ENCODE measurements around the gene METTL3.
A peak's percentile ranks its signal among the peaks of the same experiment; 100 is the strongest.

METTL3 gene

DNA sequence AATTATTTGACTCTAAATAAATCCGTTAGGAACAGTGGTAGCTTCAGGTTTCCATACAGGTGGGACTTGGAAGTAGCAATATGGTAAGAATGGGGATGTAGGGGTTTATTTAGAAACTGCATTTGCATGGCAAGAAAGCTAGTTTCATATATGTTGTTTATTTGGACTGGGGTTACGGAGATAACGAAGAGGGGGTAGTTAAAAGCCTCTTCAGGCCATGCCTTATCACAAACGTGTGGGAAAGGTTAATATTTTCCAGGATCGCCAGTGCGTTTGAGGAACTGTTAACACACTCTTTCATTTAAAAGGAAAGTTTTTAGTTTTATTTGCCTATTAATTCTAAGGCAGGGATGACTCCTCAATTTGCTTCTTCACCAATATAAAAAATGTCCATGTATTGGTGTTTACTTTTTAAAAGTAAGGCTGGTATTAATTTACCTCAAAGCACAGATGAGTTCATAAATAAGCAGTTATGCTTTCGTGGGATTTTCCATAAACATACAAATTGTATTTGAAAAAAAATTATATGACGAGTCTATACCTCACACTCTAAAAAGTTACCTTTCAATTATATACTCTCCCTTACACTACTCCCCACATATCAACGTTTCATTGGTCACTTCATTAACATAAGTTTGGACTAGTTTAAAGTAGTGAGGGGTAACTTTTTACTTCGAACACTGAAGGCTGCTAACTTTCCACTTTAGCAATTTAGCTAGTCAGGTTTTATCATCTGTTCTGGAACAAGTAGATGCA is 35.2 kb downstream of the METTL3 start:
- no peak for DNase-seq (ENCODE audit: low read depth)
- TF ChIP-seq, protein P1, sequence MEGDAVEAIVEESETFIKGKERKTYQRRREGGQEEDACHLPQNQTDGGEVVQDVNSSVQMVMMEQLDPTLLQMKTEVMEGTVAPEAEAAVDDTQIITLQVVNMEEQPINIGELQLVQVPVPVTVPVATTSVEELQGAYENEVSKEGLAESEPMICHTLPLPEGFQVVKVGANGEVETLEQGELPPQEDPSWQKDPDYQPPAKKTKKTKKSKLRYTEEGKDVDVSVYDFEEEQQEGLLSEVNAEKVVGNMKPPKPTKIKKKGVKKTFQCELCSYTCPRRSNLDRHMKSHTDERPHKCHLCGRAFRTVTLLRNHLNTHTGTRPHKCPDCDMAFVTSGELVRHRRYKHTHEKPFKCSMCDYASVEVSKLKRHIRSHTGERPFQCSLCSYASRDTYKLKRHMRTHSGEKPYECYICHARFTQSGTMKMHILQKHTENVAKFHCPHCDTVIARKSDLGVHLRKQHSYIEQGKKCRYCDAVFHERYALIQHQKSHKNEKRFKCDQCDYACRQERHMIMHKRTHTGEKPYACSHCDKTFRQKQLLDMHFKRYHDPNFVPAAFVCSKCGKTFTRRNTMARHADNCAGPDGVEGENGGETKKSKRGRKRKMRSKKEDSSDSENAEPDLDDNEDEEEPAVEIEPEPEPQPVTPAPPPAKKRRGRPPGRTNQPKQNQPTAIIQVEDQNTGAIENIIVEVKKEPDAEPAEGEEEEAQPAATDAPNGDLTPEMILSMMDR (conservative IDR thresholded peaks at IDR 0.05; ENCODE audit: low read length) = no peak
- peak overlapping the region; percentile 96 for H3K4me3 ChIP-seq (ENCODE audit: low read length)

DNA sequence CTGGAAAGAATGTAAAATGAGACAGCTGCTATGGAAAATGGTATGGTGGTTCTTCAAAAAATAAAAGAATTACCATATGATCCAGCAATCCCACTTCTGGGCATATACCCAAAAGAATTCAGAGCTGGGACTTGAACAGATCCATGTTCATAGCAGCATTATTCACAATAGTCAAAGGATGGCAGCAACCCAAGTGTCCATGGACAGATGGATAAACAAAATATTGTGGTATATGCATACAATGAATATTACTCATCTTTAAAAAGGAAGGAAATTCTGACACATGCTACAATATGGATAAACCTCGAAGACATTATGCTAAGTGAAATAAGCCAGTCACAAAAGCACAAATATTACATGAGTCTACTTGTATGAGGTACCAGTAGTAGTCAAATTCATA is 43.5 kb downstream of the METTL3 start:
- DNase-seq (ENCODE audit: low read depth) = peak; percentile 83
- TF ChIP-seq, protein P1 (conservative IDR thresholded peaks at IDR 0.05; ENCODE audit: low read length) = no peak
- H3K4me3 ChIP-seq (ENCODE audit: low read length) = no peak overlapping the region

DNA sequence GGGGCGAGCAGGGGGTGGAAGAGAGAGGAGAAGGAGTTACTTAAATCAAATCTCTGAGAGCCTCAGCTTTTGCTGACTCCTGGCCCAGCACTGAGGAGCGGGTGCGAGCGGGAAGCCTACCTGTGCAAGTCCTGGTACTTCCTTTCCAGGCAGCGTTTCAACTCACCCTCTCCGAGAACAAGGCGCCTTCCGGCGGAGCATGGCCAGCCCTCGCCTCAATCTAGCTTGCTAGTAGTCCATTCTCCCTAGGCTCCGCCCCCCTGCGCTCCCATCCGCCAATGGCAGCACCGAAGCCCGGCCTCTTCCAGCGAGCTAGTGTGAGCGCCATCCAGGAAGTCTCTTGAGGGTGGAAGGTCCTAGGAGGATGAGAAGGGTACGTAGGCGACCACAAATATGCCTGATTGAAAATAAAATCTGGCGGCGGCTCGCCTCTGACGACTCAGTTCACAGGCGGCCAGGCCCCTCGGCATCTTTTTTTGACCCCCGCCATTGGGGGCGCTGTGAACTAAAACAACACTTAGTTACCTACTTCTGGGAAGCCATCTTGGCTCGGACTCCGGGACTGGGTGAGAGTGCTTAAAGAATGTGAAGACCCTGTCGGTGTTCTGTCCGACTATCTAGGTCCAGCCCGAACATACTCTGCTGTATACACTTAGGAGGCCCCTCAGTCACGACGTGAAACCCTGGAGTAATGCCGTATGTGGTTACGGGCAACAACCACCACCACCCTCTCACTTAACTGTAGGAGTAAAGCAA is 55.0 kb downstream of the METTL3 start, which contains the start of gene CHD8:
Gene CHD8, minus strand, starts transcription at position 212 of the 756 bp plus-strand sequence. CDS start 24,480 bp downstream, outside the sequence.
- peak within 1 kb of the TSS; percentile 94 for H3K4me3 ChIP-seq (ENCODE audit: low read length)
- DNase-seq (ENCODE audit: low read depth) = peak; percentile 100

DNA sequence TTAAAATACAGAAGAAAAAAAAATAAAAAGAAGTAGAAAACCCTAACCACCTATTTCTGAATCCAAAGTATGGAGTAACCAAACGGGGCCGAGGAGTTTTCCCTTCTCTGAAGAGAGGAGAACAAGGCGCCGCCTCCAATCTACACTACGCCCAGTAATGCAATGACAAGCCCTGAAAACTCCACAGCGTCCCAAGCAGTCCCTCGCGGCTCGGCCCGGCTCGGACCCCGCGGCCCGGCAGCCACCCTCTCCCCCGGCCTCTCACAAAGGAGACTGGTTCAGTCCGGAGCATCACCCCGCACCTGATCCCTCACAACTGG is 55.6 kb downstream of the METTL3 start:
- TF ChIP-seq, protein P1 (conservative IDR thresholded peaks at IDR 0.05; ENCODE audit: low read length) = no peak
- H3K4me3 ChIP-seq (ENCODE audit: low read length) = peak overlapping the region; percentile 94
- peak; percentile 26 for DNase-seq (ENCODE audit: low read depth)

More for the DNA sequence above, 55.0 kb downstream of the METTL3 start, which contains the start of gene CHD8:
- TF ChIP-seq, protein P1 (conservative IDR thresholded peaks at IDR 0.05; ENCODE audit: low read length) = peak; percentile 60

DNA sequence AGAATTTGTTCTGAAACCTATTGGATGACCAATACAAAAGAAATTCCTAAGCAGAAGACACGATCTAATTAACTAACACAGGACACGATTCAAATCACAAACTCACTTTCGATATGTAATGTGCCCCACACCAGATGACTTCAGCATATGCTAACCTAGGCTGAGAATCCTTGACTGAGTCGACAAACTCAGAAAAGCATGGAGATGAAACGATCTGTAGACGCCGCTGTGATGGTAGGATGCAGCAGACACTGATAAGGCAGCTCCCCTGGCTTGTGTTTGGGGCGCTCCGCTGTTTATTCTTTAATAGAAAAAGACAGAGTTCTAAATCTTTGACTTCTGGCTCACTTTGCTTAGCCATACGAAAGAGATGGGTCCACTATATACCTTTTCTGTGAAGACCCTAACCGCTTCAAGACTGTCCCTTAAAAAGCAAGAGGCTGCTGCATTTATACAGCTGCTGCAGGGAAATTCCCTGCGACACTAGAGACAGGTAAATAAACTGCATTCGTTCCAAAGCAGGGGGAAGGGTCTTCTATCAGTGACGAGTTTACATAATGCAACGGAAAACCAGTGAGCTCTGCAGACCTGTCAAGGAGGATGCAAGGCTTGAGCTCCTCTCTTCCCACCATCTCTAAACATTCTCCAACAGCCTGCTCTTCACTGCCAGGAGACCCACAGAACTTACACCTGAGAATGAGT is 56.1 kb downstream of the METTL3 start:
- TF ChIP-seq, protein P1 (conservative IDR thresholded peaks at IDR 0.05; ENCODE audit: low read length) = no peak
- peak; percentile 8 for DNase-seq (ENCODE audit: low read depth)
- peak overlapping the region; percentile 94 for H3K4me3 ChIP-seq (ENCODE audit: low read length)

DNA sequence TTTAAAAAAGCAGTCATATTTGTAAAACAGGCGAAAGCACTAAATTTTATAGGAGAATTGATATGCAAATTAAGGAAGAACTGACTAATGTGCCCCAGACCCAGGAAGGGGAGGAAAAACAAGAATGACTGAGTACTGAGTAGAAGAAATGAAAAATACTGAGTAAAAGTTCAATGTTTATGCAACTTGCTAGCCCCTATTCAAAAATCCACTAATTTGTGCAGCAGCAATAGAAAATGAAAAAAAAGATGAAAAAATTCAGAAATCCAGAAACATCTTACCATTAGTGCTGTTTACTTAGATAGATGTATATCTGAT is 61.3 kb downstream of the METTL3 start:
- H3K4me3 ChIP-seq (ENCODE audit: low read length) = no peak overlapping the region
- DNase-seq (ENCODE audit: low read depth) = no peak
- TF ChIP-seq, protein P1 (conservative IDR thresholded peaks at IDR 0.05; ENCODE audit: low read length) = no peak
